Amniotic epithelial cell (primary cell): Measurements from ENCODE around the gene SENP5.

Source experiments
- DNase-seq: peaks from one replicate; pipeline ENCODE4 v3.0.0-alpha.2; 2010; ENCODE audit warnings: low read depth

Gene SENP5

GRCh38 chr3:196969134-196969659, 101.5 kb downstream of the SENP5 start:
- DNase-seq: no peak

- no peak for DNase-seq
These were observed 102.2 kb downstream of the SENP5 start for GRCh38 chr3:196969660-196970546.

- no peak for DNase-seq
These were observed 102.9 kb downstream of the SENP5 start for GRCh38 chr3:196970547-196971093.

- DNase-seq: peak; percentile 40
These were observed 103.5 kb downstream of the SENP5 start for GRCh38 chr3:196971094-196971698.

- no peak for DNase-seq
These were observed 106.9 kb downstream of the SENP5 start for GRCh38 chr3:196974661-196975060.

- no peak for DNase-seq
These were observed 107.6 kb downstream of the SENP5 start for GRCh38 chr3:196975349-196975748.

GRCh38 chr3:196976941-196977340, 109.2 kb downstream of the SENP5 start:
- DNase-seq: no peak

GRCh38 chr3:196979545-196979944, 111.8 kb downstream of the SENP5 start:
- DNase-seq: peak; percentile 98

- no peak for DNase-seq
These were observed 113.9 kb downstream of the SENP5 start for GRCh38 chr3:196981657-196982056.

- DNase-seq: no peak
These were observed 115.5 kb downstream of the SENP5 start for GRCh38 chr3:196983186-196983585.
